H1 (cell line): ENCODE measurements around the gene ANXA9. TPM values are rescaled to one million over a fixed set of nuclear protein-coding genes. Genes with fewer than 3 reads are reported as not detected.

Source experiments
- BACH1 ChIP-seq: IDR thresholded peaks from 2 replicates; pipeline ENCODE4 v1.6.1; 2012; ENCODE audit warnings: low read length, improper control_type of control experiment
- CHD7 ChIP-seq: fragments of 300-600 bp; sonication (generic); IDR thresholded peaks from 2 replicates; pipeline ENCODE4 v1.7.1; 2012; ENCODE audit warnings: low read length, moderate library complexity, mild to moderate bottlenecking, inconsistent platforms; ENCODE audit not compliant: insufficient replicate concordance
- POU5F1 ChIP-seq: IDR thresholded peaks from 2 replicates; pipeline ENCODE4 v1.6.1; 2011; ENCODE audit warnings: low read depth, mild to moderate bottlenecking, low read length, moderate library complexity
- SAP30 ChIP-seq: fragments of 300-600 bp; sonication (generic); IDR thresholded peaks from 2 replicates; pipeline ENCODE4 v1.7.1; 2012; ENCODE audit warnings: low read length, moderate library complexity, mild to moderate bottlenecking, inconsistent platforms; ENCODE audit not compliant: insufficient read depth, insufficient replicate concordance
- polyA plus RNA-seq, 7 experiments: library from polyadenylated mRNA; depleted of rRNA in 3 of 7; stranded (reverse) in 5 of 7; unstranded in 2 of 7; fragments of >200 nt in 5 of 7; fragments of 200-250 nt in 2 of 7; gene quantifications; 1 replicate in 5 of 7; 2 replicates in 1 of 7; 4 replicates in 1 of 7; pipeline versions ENCODE4 v1.2.1 to v1.2.3, GENCODE V29; 2011 to 2013; ENCODE audit warnings: missing spikeins in 2 of 7, mixed read lengths in 2 of 7
- total RNA-seq: library from RNA; stranded (reverse); fragmentation: NEBNext Ultra II Directional; extraction: Animal tissue kit (Norgen Biotek cat#: 25700); gene quantifications from 2 replicates; pipeline ENCODE4 v1.2.1, GENCODE V29; 2021

Gene ANXA9
- total and polyA plus RNA-seq, 2 of the 8 experiments (the other 6 are each of a cell fraction or from before 2014, with no cell fraction given) = 1.8 to 3.5 TPM

GRCh38 chr1:150997949-150998348 is 15.9 kb downstream of the ANXA9 start (continued):
- TF ChIP-seq CHD7 = no peak
- no peak for TF ChIP-seq SAP30
- no peak for TF ChIP-seq BACH1
- TF ChIP-seq POU5F1 = no peak
